Heart left ventricle (tissue), 16 donors: ENCODE measurements around the gene FAM120B. TPM values are rescaled to one million over a fixed set of nuclear protein-coding genes. Genes with fewer than 3 reads are reported as not detected.

Source experiments
- ATAC-seq, 4 donors: fragments of 200-7000 bp; cut with Tn5 transposase; one replicate each; pipeline ENCODE4 v1.9.1; 2020 to 2022; ENCODE audit warnings: moderate library complexity in 4 of 4, mild to moderate bottlenecking in 3 of 4, moderate number of reproducible peaks in 1 of 4
- DNase-seq, 5 donors: peaks; one replicate each; pipeline ENCODE4 v3.0.0-alpha.2; 2020
- H3K27ac ChIP-seq, 12 donors: fragments of 200-600 bp; sonication (generic) in 4 of 12; one replicate each; pipeline versions ENCODE4 v1.5.0 to v1.8.0; 2016 to 2022; ENCODE audit warnings: mild to moderate bottlenecking in 2 of 12
- H3K27me3 ChIP-seq, 9 donors: fragments of 200-600 bp; sonication (generic) in 2 of 9; one replicate each; pipeline versions ENCODE4 v1.5.1 to v1.8.0; 2016 to 2022; ENCODE audit warnings: mild to moderate bottlenecking in 3 of 9
- H3K36me3 ChIP-seq, 9 donors: fragments of 200-600 bp; sonication (generic) in 2 of 9; one replicate each; pipeline versions ENCODE4 v1.5.0 to v1.8.0; 2018 to 2022; ENCODE audit warnings: mild to moderate bottlenecking in 2 of 9
- H3K4me1 ChIP-seq, 12 donors: fragments of 200-600 bp; sonication (generic) in 4 of 12; one replicate each; pipeline versions ENCODE4 v1.5.0 to v1.8.0; 2016 to 2022; ENCODE audit warnings: mild to moderate bottlenecking in 3 of 12
- H3K4me3 ChIP-seq, 12 donors: fragments of 200-600 bp; sonication (generic) in 4 of 12; one replicate each; pipeline versions ENCODE4 v1.5.0 to v1.8.0; 2017 to 2022; ENCODE audit warnings: mild to moderate bottlenecking in 9 of 12, moderate library complexity in 4 of 12
- H3K9me3 ChIP-seq, 12 donors: fragments of 200-600 bp; sonication (generic) in 4 of 12; one replicate each; pipeline versions ENCODE4 v1.5.0 to v1.8.0; 2016 to 2022; ENCODE audit warnings: mild to moderate bottlenecking in 1 of 12
- CTCF ChIP-seq, 12 donors: fragments of 200-600 bp; sonication (generic) in 4 of 12; IDR thresholded peaks; one replicate each; pipeline versions ENCODE4 v1.5.0 to v1.8.0; 2018 to 2022; ENCODE audit warnings: antibody characterized with exemption in 12 of 12, mild to moderate bottlenecking in 5 of 12
- POLR2A ChIP-seq, 2 donors: fragments of 450-650 bp; IDR thresholded peaks; one replicate each; pipeline ENCODE4 v1.6.1; 2017; ENCODE audit warnings: antibody characterized with exemption in 2 of 2, mild to moderate bottlenecking in 2 of 2, moderate library complexity in 2 of 2
- WGBS, 4 donors: extraction: QIAGEN DNeasy Blood & Tissue Kit in 2 of 4; methylation state at CpG; one replicate each; pipeline versions ENCODE4 v1.1.5 to v1.1.7; 2013 to 2018; 5-methylcytosine and 5-hydroxymethylcytosine counted together
- intact Hi-C, 10 donors: fragments of 100-400 bp; cut with DNase I; formaldehyde crosslinking; loops; one replicate each; pipeline versions ENCODE4 v1.11.1 to v1.14.2; 2022
- polyA plus RNA-seq, 2 donors: library from polyadenylated mRNA; stranded (reverse); fragments of 200-250 nt; gene quantifications; one replicate each; pipeline ENCODE4 v1.2.3, GENCODE V29; 2013
- total RNA-seq, 9 donors: library from RNA; depleted of rRNA in 2 of 9; stranded (reverse); fragments of >200 nt in 2 of 9; fragmentation: NEBNext Ultra II Directional in 3 of 9; extraction: Animal tissue kit (Norgen Biotek cat#: 25700) in 3 of 9; gene quantifications; one replicate each; pipeline versions ENCODE4 v1.1.0 to v1.2.4, GENCODE V29; 2016 to 2023
- donor health status: ischemic (EF 13 %, LVEDD 7.1; RV severe dilation, severe dysfunction).
- donor health status: healthy with polysubstance abuse.
- donor health status: DM: no; HTN: yes; CAD: no.
- donor health status: DM: no; HTN: no; CAD: no.
- donor health status: ischemic (EF 25% LVEDD 6.9; RV normal size, moderate dysfunction).
- donor health status: ischemic (EF 25% LVEDD 5.7; RV mildly dilated, moderate dysfunction).
- donor health status: healthy.
- donor health status: DM: yes; HTN: yes; CAD: no.
- donor health status: ischemic (EF 35%, LVEDD 5.7; RV mildly dilated, moderate dysfunction).
- donor health status: nonischemic (EF 11% LVEDD 7.7; RV severe dilation, severe dysfunction).
- donor health status: DM: yes; HTN: yes; CAD: no.
- donor health status: PGD.
- donor health status: ischemic (EF 29% LVEDD 5.4; RV normal size, mild dysfunction).
- donor health status: nonischemic (EF 23%, LVEDD 6.1; RV moderate dilation, normal function).

Gene FAM120B
- total and polyA plus RNA-seq, 11 donors = 6.6 to 29.4 (median 18.5) TPM

- intact Hi-C loops = no loop called here
- no peaks in the 10 kb centered on the region for H3K36me3 ChIP-seq
- H3K9me3 ChIP-seq = no peaks in the 10 kb centered on the region
- no peak for TF ChIP-seq CTCF (IDR thresholded peaks at IDR 0.05)
- TF ChIP-seq POLR2A (IDR thresholded peaks at IDR 0.05) = no peak
- H3K4me1 ChIP-seq = peaks cover 0 to 16% (median 3%) of the 10 kb centered on the region in 12 donors
- DNase-seq (peak in 1 of 5 donors; percentile 33), ATAC-seq (no peak)
- 87 to 90% (median 88%) methylated on average over 6 to 8 of the region's 8 CpGs for WGBS, 4 donors
- no peak overlapping the region for H3K4me3 ChIP-seq
- H3K27ac ChIP-seq = no peak overlapping the region
- H3K27me3 ChIP-seq = no peaks in the 10 kb centered on the region
These were observed 136.6 kb downstream of the FAM120B start for GRCh38 chr6:170443151-170443662.

- no peaks in the 10 kb centered on the region for H3K9me3 ChIP-seq
- intact Hi-C loops = no loop called here
- H3K36me3 ChIP-seq = no peaks in the 10 kb centered on the region
- DNase-seq (peak in 1 of 5 donors; percentile 46), ATAC-seq (no peak)
- no peaks in the 10 kb centered on the region for H3K27me3 ChIP-seq
- 85 to 95% (median 89%) methylated on average over 14 to 18 of the region's 18 CpGs for WGBS, 4 donors
- TF ChIP-seq POLR2A (IDR thresholded peaks at IDR 0.05) = no peak
- H3K4me3 ChIP-seq = no peak overlapping the region
- peaks cover 0 to 10% (median 0%) of the 10 kb centered on the region in 12 donors for H3K4me1 ChIP-seq
- no peak overlapping the region for H3K27ac ChIP-seq
These were observed 137.6 kb downstream of the FAM120B start for GRCh38 chr6:170444056-170444591.

- H3K4me3 ChIP-seq = no peak overlapping the region
- H3K27me3 ChIP-seq = no peaks in the 10 kb centered on the region
- no peak overlapping the region for H3K27ac ChIP-seq
- WGBS, 4 donors = 74 to 87% (median 81%) methylated on average over 10 to 15 of the region's 15 CpGs
- TF ChIP-seq POLR2A (IDR thresholded peaks at IDR 0.05) = no peak
- peak in 2 of 4 donors; percentile 8 to 12 for ATAC-seq
- intact Hi-C loops = no loop called here
- H3K4me1 ChIP-seq = peaks cover 0 to 3% (median 0%) of the 10 kb centered on the region in 12 donors
- H3K9me3 ChIP-seq = no peaks in the 10 kb centered on the region
- peak in 1 of 5 donors; percentile 49 for DNase-seq
- H3K36me3 ChIP-seq = no peaks in the 10 kb centered on the region
These were observed 138.3 kb downstream of the FAM120B start for GRCh38 chr6:170444811-170445211.

GRCh38 chr6:170445487-170445886, 138.9 kb downstream of the FAM120B start:
- intact Hi-C loops = no loop called here
- Histone ChIP-seq H3K4me3 (no peak overlapping the region), H3K27ac (peak overlapping the region in 1 of 12 donors; percentile 23), H3K27me3 (no peaks in the 10 kb centered on the region), H3K4me1 (no peaks in the 10 kb centered on the region), H3K9me3 (no peaks in the 10 kb centered on the region), H3K36me3 (no peaks in the 10 kb centered on the region)
- DNase-seq (peak in 1 of 5 donors; percentile 46), ATAC-seq (peak in 3 of 4 donors; percentile 15 to 76 (median 47))
- 84 to 89% (median 86%) methylated on average over 16 to 17 of the region's 17 CpGs for WGBS, 4 donors
- TF ChIP-seq CTCF (IDR thresholded peaks at IDR 0.05) (no peak), POLR2A (IDR thresholded peaks at IDR 0.05) (no peak)

- WGBS, 4 donors = 88 to 91% (median 90%) methylated on average over 9 of the region's 9 CpGs
- H3K27me3 ChIP-seq = no peaks in the 10 kb centered on the region
- H3K4me3 ChIP-seq = no peak overlapping the region
- peak overlapping the region in 1 of 12 donors; percentile 23 for H3K27ac ChIP-seq
- H3K36me3 ChIP-seq = no peaks in the 10 kb centered on the region
- TF ChIP-seq POLR2A (IDR thresholded peaks at IDR 0.05) = no peak
- no peak for TF ChIP-seq CTCF (IDR thresholded peaks at IDR 0.05)
- intact Hi-C loops = no loop called here
- no peaks in the 10 kb centered on the region for H3K9me3 ChIP-seq
- no peaks in the 10 kb centered on the region for H3K4me1 ChIP-seq
- peak in 1 of 4 donors; percentile 31 for ATAC-seq
- DNase-seq = no peak
These were observed 139.4 kb downstream of the FAM120B start for GRCh38 chr6:170445971-170446370.
